ENCODE data around the gene BTBD9. TPM values are rescaled to one million over a fixed set of nuclear protein-coding genes. Genes with fewer than 3 reads are reported as not detected.

BTBD9 gene
- total RNA-seq, 1 donor from 2014 or later = 10.3 TPM

GRCh38 chr6:38649744-38650143, 10.0 kb upstream of the BTBD9 start:
- Histone ChIP-seq H3K4me1 (ENCODE audit: insufficient read depth, low read length) (no peaks in the 10 kb centered on the region), H3K27ac (ENCODE audit: low read depth, low read length) (no peak overlapping the region), H3K79me2 (ENCODE audit: insufficient read depth, low read length) (no peaks in the 10 kb centered on the region), H3K27me3 (ENCODE audit: insufficient read depth, low read length) (no peaks in the 10 kb centered on the region), H3K4me3 (ENCODE audit: insufficient read depth, low read depth, low read length) (no peak overlapping the region), H3K9ac (ENCODE audit: low read length) (no peak overlapping the region), H4K20me1 (ENCODE audit: insufficient read depth, low read length) (no peaks in the 10 kb centered on the region), H3K4me2 (ENCODE audit: low read length) (no peak overlapping the region), H2AFZ (ENCODE audit: low read depth, low read length) (no peak overlapping the region), H3K36me3 (ENCODE audit: insufficient read depth, low read length) (no peaks in the 10 kb centered on the region), H3K9me3 (ENCODE audit: insufficient read depth, low read depth, low read length) (no peaks in the 10 kb centered on the region)
- FAIRE-seq = no peak
- TF ChIP-seq, protein P1, sequence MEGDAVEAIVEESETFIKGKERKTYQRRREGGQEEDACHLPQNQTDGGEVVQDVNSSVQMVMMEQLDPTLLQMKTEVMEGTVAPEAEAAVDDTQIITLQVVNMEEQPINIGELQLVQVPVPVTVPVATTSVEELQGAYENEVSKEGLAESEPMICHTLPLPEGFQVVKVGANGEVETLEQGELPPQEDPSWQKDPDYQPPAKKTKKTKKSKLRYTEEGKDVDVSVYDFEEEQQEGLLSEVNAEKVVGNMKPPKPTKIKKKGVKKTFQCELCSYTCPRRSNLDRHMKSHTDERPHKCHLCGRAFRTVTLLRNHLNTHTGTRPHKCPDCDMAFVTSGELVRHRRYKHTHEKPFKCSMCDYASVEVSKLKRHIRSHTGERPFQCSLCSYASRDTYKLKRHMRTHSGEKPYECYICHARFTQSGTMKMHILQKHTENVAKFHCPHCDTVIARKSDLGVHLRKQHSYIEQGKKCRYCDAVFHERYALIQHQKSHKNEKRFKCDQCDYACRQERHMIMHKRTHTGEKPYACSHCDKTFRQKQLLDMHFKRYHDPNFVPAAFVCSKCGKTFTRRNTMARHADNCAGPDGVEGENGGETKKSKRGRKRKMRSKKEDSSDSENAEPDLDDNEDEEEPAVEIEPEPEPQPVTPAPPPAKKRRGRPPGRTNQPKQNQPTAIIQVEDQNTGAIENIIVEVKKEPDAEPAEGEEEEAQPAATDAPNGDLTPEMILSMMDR (IDR thresholded peaks at IDR 0.05; ENCODE audit: insufficient read depth, low read depth, low read length) = no peak
- TF ChIP-seq EZH2 (IDR thresholded peaks at IDR 0.05; ENCODE audit: insufficient read depth, low read length) = no peak
- Mint-ChIP-seq H3K4me3 (ENCODE audit: unreplicated experiment) (no peak overlapping the region), H3K4me1 (ENCODE audit: low read depth, unreplicated experiment) (peaks cover 1% of the 10 kb centered on the region), H3K27ac (ENCODE audit: unreplicated experiment) (no peak overlapping the region), H3K27me3 (ENCODE audit: low read depth, unreplicated experiment) (peaks cover 2% of the 10 kb centered on the region), H3K36me3 (ENCODE audit: low read depth, unreplicated experiment) (no peaks in the 10 kb centered on the region), H3K9me3 (ENCODE audit: unreplicated experiment) (peaks cover 4% of the 10 kb centered on the region)
- no peak for DNase-seq (ENCODE audit: low read depth)

DNA sequence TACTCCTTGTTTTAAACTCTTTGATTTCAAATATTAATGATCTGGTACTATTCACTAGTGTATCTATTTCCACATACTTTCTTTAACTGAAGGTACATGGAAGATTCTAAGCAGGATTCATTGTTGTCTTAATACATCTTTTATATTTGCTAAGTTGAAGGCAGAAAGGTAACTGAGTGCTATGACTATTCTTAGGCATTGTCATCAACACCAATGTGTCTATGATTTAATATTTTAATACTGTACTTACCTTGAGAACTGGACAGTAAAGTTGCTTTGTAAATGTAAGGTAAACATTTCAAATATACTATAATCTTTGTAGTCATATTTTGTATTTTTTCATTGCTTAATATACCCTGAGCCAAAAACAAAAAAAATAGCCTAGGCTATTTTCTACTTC, 8.9 kb upstream of the BTBD9 start:
- H4K20me1 ChIP-seq (ENCODE audit: insufficient read depth, low read length) = no peaks in the 10 kb centered on the region
- H3K4me1 Mint-ChIP-seq (ENCODE audit: low read depth, unreplicated experiment) = peaks cover 1% of the 10 kb centered on the region
- no peaks in the 10 kb centered on the region for H3K4me1 ChIP-seq (ENCODE audit: insufficient read depth, low read length)
- no peak overlapping the region for H3K27ac ChIP-seq (ENCODE audit: low read depth, low read length)
- no peak for DNase-seq (ENCODE audit: low read depth)
- no peak overlapping the region for H3K4me2 ChIP-seq (ENCODE audit: low read length)
- H3K9me3 Mint-ChIP-seq (ENCODE audit: unreplicated experiment) = peaks cover 3% of the 10 kb centered on the region
- H3K36me3 ChIP-seq (ENCODE audit: insufficient read depth, low read length) = no peaks in the 10 kb centered on the region
- no peak for TF ChIP-seq EZH2 (IDR thresholded peaks at IDR 0.05; ENCODE audit: insufficient read depth, low read length)
- TF ChIP-seq, protein P1 (IDR thresholded peaks at IDR 0.05; ENCODE audit: insufficient read depth, low read depth, low read length) = no peak
- no peaks in the 10 kb centered on the region for H3K27me3 ChIP-seq (ENCODE audit: insufficient read depth, low read length)
- H3K9ac ChIP-seq (ENCODE audit: low read length) = no peak overlapping the region
- no peaks in the 10 kb centered on the region for H3K79me2 ChIP-seq (ENCODE audit: insufficient read depth, low read length)
- no peaks in the 10 kb centered on the region for H3K36me3 Mint-ChIP-seq (ENCODE audit: low read depth, unreplicated experiment)
- FAIRE-seq = no peak
- H3K9me3 ChIP-seq (ENCODE audit: insufficient read depth, low read depth, low read length) = no peaks in the 10 kb centered on the region
- H3K4me3 Mint-ChIP-seq (ENCODE audit: unreplicated experiment) = no peak overlapping the region
- H3K27me3 Mint-ChIP-seq (ENCODE audit: low read depth, unreplicated experiment) = peaks cover under 1% of the 10 kb centered on the region
- H2AFZ ChIP-seq (ENCODE audit: low read depth, low read length) = no peak overlapping the region
- H3K27ac Mint-ChIP-seq (ENCODE audit: unreplicated experiment) = no peak overlapping the region
- H3K4me3 ChIP-seq (ENCODE audit: insufficient read depth, low read depth, low read length) = no peak overlapping the region

- no peak overlapping the region for H3K4me2 ChIP-seq (ENCODE audit: low read length)
- FAIRE-seq (no peak), DNase-seq (ENCODE audit: low read depth) (peak; percentile 20)
- H3K27ac Mint-ChIP-seq (ENCODE audit: unreplicated experiment) = no peak overlapping the region
- H3K4me1 ChIP-seq (ENCODE audit: insufficient read depth, low read length) = no peaks in the 10 kb centered on the region
- no peak overlapping the region for H3K4me3 ChIP-seq (ENCODE audit: insufficient read depth, low read depth, low read length)
- no peak overlapping the region for H2AFZ ChIP-seq (ENCODE audit: low read depth, low read length)
- H3K79me2 ChIP-seq (ENCODE audit: insufficient read depth, low read length) = no peaks in the 10 kb centered on the region
- no peaks in the 10 kb centered on the region for H4K20me1 ChIP-seq (ENCODE audit: insufficient read depth, low read length)
- H3K9me3 ChIP-seq (ENCODE audit: insufficient read depth, low read depth, low read length) = no peaks in the 10 kb centered on the region
- peaks cover 2% of the 10 kb centered on the region for H3K9me3 Mint-ChIP-seq (ENCODE audit: unreplicated experiment)
- no peaks in the 10 kb centered on the region for H3K36me3 ChIP-seq (ENCODE audit: insufficient read depth, low read length)
- H3K27me3 Mint-ChIP-seq (ENCODE audit: low read depth, unreplicated experiment) = no peaks in the 10 kb centered on the region
- H3K36me3 Mint-ChIP-seq (ENCODE audit: low read depth, unreplicated experiment) = no peaks in the 10 kb centered on the region
- peaks cover 1% of the 10 kb centered on the region for H3K4me1 Mint-ChIP-seq (ENCODE audit: low read depth, unreplicated experiment)
- no peak overlapping the region for H3K9ac ChIP-seq (ENCODE audit: low read length)
- no peak overlapping the region for H3K27ac ChIP-seq (ENCODE audit: low read depth, low read length)
- TF ChIP-seq, protein P1 (IDR thresholded peaks at IDR 0.05; ENCODE audit: insufficient read depth, low read depth, low read length) = no peak
- no peak for TF ChIP-seq EZH2 (IDR thresholded peaks at IDR 0.05; ENCODE audit: insufficient read depth, low read length)
- no peaks in the 10 kb centered on the region for H3K27me3 ChIP-seq (ENCODE audit: insufficient read depth, low read length)
- no peak overlapping the region for H3K4me3 Mint-ChIP-seq (ENCODE audit: unreplicated experiment)
These were observed 6.6 kb upstream of the BTBD9 start for GRCh38 chr6:38646166-38646878.
